Fibroblast of skin of right biceps (primary cell): ENCODE data around the gene TIFAB.
A peak's percentile ranks its signal among the peaks of the same experiment; 100 is the strongest.

Experiments
- DNase-seq: peaks from one replicate; pipeline ENCODE4 v3.0.0-alpha.2; 2013

TIFAB gene

GRCh38 chr5:135417083-135417482 is 35.1 kb downstream of the TIFAB start:
- DNase-seq = no peak

- DNase-seq = no peak
These were observed 47.1 kb downstream of the TIFAB start for GRCh38 chr5:135405082-135405481.

GRCh38 chr5:135402031-135402430 is 50.1 kb downstream of the TIFAB start:
- no peak for DNase-seq

GRCh38 chr5:135400866-135401265 is 51.3 kb downstream of the TIFAB start:
- no peak for DNase-seq

- DNase-seq = peak; percentile 23
These were observed 52.2 kb downstream of the TIFAB start for GRCh38 chr5:135399794-135400542.

- DNase-seq = peak; percentile 88
These were observed 53.0 kb downstream of the TIFAB start, which contains the start of gene MACROH2A1 for GRCh38 chr5:135398855-135399793. TSS of gene MACROH2A1 (minus strand) at chr5:135399231. CDS start at chr5:135389093, 10,138 bp downstream.

- peak; percentile 36 for DNase-seq
These were observed 53.8 kb downstream of the TIFAB start for GRCh38 chr5:135398160-135398854.
